Mesodermal cell (in vitro differentiated cells): ENCODE results near the gene RNF166.

Source experiments
- H3K27ac ChIP-seq: 2 replicates; pipeline ENCODE4 v1.7.0; 2013; ENCODE audit warnings: mild to moderate bottlenecking, low read depth, low read length, moderate library complexity; ENCODE audit not compliant: severe bottlenecking
- H3K36me3 ChIP-seq: 2 replicates; pipeline ENCODE4 v1.7.1; 2013; ENCODE audit warnings: mild to moderate bottlenecking, low read length, moderate library complexity; ENCODE audit not compliant: control insufficient read depth, insufficient read depth
- H3K4me1 ChIP-seq: one replicate; pipeline ENCODE4 v1.7.1; 2013; ENCODE audit warnings: mild to moderate bottlenecking, low read length; ENCODE audit not compliant: insufficient read depth, control insufficient read depth, poor library complexity, severe bottlenecking
- H3K4me3 ChIP-seq: 2 replicates; pipeline ENCODE4 v1.7.0; 2013; ENCODE audit warnings: low read length, control low read depth, mild to moderate bottlenecking; ENCODE audit not compliant: insufficient read depth, poor library complexity, severe bottlenecking; ENCODE audit errors: extremely low read depth
- H3K9me3 ChIP-seq: 2 replicates; pipeline ENCODE4 v1.7.1; 2013; ENCODE audit warnings: mild to moderate bottlenecking, low read length, moderate library complexity; ENCODE audit not compliant: control insufficient read depth
- WGBS, 2 experiments: methylation state at CpG; one replicate each; pipeline ENCODE4 v1.1.5; 2013; ENCODE audit warnings: missing lambda C conversion rate in 2 of 2; ENCODE audit not compliant: insufficient coverage in 2 of 2; 5-methylcytosine and 5-hydroxymethylcytosine counted together

Gene RNF166

GRCh38 chr16:88655053-88655732 is 51.0 kb downstream of the RNF166 start:
- Histone ChIP-seq H3K9me3 (no peaks in the 10 kb centered on the region), H3K36me3 (peaks cover 85% of the 10 kb centered on the region), H3K4me1 (peaks cover 30% of the 10 kb centered on the region), H3K4me3 (no peak overlapping the region), H3K27ac (no peak overlapping the region)
- 95 to 96% methylated on average over 50 of the region's 50 CpGs for WGBS, 2 experiments

- H3K36me3 ChIP-seq, result peaks cover 80% of the 10 kb centered on the region
- H3K4me1 ChIP-seq, result peaks cover 31% of the 10 kb centered on the region
- H3K9me3 ChIP-seq, result no peaks in the 10 kb centered on the region
- H3K4me3 ChIP-seq, result no peak overlapping the region
- WGBS, 2 experiments, result 96 to 98% methylated on average over 26 to 28 of the region's 28 CpGs
- no peak overlapping the region for H3K27ac ChIP-seq
These were observed 51.7 kb downstream of the RNF166 start for GRCh38 chr16:88654363-88655052.

- whole genome bisulfite sequencing, 2 experiments, result 91 to 92% methylated on average over 31 to 32 of the region's 32 CpGs
- H3K4me1 ChIP-seq, result peaks cover 26% of the 10 kb centered on the region
- no peaks in the 10 kb centered on the region for H3K9me3 ChIP-seq
- H3K36me3 ChIP-seq, result peaks cover 77% of the 10 kb centered on the region
- H3K27ac ChIP-seq, result no peak overlapping the region
- H3K4me3 ChIP-seq, result no peak overlapping the region
These were observed 52.4 kb downstream of the RNF166 start for GRCh38 chr16:88653596-88654362.

- Histone ChIP-seq H3K4me1 (peaks cover 26% of the 10 kb centered on the region), H3K4me3 (no peak overlapping the region), H3K9me3 (no peaks in the 10 kb centered on the region), H3K27ac (no peak overlapping the region), H3K36me3 (peaks cover 72% of the 10 kb centered on the region)
- WGBS, 2 experiments, result 97 to 98% methylated on average over 13 of the region's 13 CpGs
These were observed 53.1 kb downstream of the RNF166 start for GRCh38 chr16:88653101-88653500.

GRCh38 chr16:88652762-88653063 is 53.5 kb downstream of the RNF166 start:
- peaks cover 68% of the 10 kb centered on the region for H3K36me3 ChIP-seq
- 91 to 96% methylated on average over 2 to 7 of the region's 8 CpGs for WGBS, 2 experiments
- H3K27ac ChIP-seq, result no peak overlapping the region
- H3K9me3 ChIP-seq, result no peaks in the 10 kb centered on the region
- no peak overlapping the region for H3K4me3 ChIP-seq
- H3K4me1 ChIP-seq, result peaks cover 26% of the 10 kb centered on the region

GRCh38 chr16:88651989-88652761 is 54.0 kb downstream of the RNF166 start:
- peaks cover 26% of the 10 kb centered on the region for H3K4me1 ChIP-seq
- H3K27ac ChIP-seq, result peak overlapping the region; percentile 52
- H3K9me3 ChIP-seq, result no peaks in the 10 kb centered on the region
- H3K36me3 ChIP-seq, result peaks cover 63% of the 10 kb centered on the region
- H3K4me3 ChIP-seq, result no peak overlapping the region
- 93% methylated on average over 28 to 29 of the region's 29 CpGs for WGBS, 2 experiments

GRCh38 chr16:88651276-88651988 is 54.8 kb downstream of the RNF166 start:
- 48 to 66% methylated on average over 16 to 22 of the region's 24 CpGs for WGBS, 2 experiments
- Histone ChIP-seq H3K4me3 (peak overlapping the region; percentile 63), H3K9me3 (no peaks in the 10 kb centered on the region), H3K27ac (peak overlapping the region; percentile 60), H3K4me1 (peaks cover 26% of the 10 kb centered on the region), H3K36me3 (peaks cover 55% of the 10 kb centered on the region)

GRCh38 chr16:88650749-88651275 is 55.4 kb downstream of the RNF166 start, which contains the start of gene CYBA:
CYBA (minus strand) TSS chr16:88651053; CDS start chr16:88651013, 40 bp downstream.
- H3K4me1 ChIP-seq, result peaks cover 26% of the 10 kb centered on the region
- WGBS, 2 experiments, result 0 to 3% methylated on average over 23 to 34 of the region's 41 CpGs
- peaks cover 49% of the 10 kb centered on the region for H3K36me3 ChIP-seq
- peak within 1 kb of the TSS; percentile 60 for H3K27ac ChIP-seq
- H3K4me3 ChIP-seq, result peak within 1 kb of the TSS; percentile 63
- no peaks in the 10 kb centered on the region for H3K9me3 ChIP-seq

- peak overlapping the region; percentile 60 for H3K27ac ChIP-seq
- H3K4me1 ChIP-seq, result peaks cover 26% of the 10 kb centered on the region
- H3K36me3 ChIP-seq, result peaks cover 42% of the 10 kb centered on the region
- peak overlapping the region; percentile 63 for H3K4me3 ChIP-seq
- no peaks in the 10 kb centered on the region for H3K9me3 ChIP-seq
- WGBS, 2 experiments, result 24 to 32% methylated on average over 25 to 33 of the region's 37 CpGs
These were observed 56.1 kb downstream of the RNF166 start for GRCh38 chr16:88649924-88650748.
